DND-41 (cell line): ENCODE measurements around the gene PSMC4.

ENCODE experiments used
- EZH2 ChIP-seq: IDR thresholded peaks from 3 replicates; pipeline ENCODE4 v1.6.1; 2012; ENCODE audit warnings: borderline replicate concordance, low read depth, mild to moderate bottlenecking, moderate library complexity, low read length, inconsistent platforms; ENCODE audit not compliant: severe bottlenecking
- TF ChIP-seq, protein P1 (sequence below): IDR thresholded peaks from 2 replicates; pipeline ENCODE4 v1.5.1; 2012; ENCODE audit warnings: borderline replicate concordance, low read length, moderate library complexity, mild to moderate bottlenecking; ENCODE audit not compliant: poor library complexity, severe bottlenecking; ENCODE audit errors: extremely low read depth

DNA sequence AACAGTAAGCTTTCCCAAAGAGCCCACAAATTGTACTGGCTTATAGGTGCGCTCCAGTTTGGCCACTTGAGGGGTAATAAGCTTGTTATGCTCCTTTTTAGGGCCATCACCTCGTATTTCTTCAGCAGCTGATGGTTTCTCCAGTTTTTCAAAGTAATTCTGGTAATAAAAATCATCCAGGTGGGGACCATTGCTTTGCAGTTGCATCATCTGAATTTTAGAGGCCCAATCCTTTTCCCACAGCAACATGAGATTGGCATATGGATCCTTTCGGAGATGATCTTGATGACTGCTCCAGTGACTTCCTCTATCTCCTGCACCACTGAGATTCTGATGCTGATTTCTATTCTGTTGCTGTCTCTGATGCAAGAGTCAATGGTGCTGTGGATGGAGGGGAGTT, 53.0 kb downstream of the PSMC4 start:
- TF ChIP-seq, protein P1, sequence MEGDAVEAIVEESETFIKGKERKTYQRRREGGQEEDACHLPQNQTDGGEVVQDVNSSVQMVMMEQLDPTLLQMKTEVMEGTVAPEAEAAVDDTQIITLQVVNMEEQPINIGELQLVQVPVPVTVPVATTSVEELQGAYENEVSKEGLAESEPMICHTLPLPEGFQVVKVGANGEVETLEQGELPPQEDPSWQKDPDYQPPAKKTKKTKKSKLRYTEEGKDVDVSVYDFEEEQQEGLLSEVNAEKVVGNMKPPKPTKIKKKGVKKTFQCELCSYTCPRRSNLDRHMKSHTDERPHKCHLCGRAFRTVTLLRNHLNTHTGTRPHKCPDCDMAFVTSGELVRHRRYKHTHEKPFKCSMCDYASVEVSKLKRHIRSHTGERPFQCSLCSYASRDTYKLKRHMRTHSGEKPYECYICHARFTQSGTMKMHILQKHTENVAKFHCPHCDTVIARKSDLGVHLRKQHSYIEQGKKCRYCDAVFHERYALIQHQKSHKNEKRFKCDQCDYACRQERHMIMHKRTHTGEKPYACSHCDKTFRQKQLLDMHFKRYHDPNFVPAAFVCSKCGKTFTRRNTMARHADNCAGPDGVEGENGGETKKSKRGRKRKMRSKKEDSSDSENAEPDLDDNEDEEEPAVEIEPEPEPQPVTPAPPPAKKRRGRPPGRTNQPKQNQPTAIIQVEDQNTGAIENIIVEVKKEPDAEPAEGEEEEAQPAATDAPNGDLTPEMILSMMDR: no peak
- TF ChIP-seq EZH2: no peak
